ENCODE measurements around the gene SMAD6.

DNA sequence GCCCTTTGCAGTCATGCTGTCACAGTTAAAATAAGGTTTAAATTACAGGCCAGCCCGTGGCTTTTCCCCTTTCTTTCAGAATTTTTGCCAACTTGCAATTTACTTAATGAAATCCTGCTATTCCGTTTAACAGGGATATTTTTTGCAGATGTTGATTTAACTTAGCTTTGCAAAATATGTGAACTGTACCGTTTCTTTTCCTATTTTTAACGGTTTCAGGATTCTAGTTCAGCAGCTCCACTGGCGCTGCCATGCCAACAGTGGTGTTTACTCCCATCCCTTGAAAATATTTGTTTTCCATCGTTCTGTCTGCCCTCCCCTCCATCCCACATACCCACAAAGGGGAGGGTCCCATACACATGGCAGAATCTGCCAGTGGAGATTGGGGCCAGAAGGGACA, 54.3 kb downstream of the SMAD6 start:
- TF ChIP-seq, protein P1, sequence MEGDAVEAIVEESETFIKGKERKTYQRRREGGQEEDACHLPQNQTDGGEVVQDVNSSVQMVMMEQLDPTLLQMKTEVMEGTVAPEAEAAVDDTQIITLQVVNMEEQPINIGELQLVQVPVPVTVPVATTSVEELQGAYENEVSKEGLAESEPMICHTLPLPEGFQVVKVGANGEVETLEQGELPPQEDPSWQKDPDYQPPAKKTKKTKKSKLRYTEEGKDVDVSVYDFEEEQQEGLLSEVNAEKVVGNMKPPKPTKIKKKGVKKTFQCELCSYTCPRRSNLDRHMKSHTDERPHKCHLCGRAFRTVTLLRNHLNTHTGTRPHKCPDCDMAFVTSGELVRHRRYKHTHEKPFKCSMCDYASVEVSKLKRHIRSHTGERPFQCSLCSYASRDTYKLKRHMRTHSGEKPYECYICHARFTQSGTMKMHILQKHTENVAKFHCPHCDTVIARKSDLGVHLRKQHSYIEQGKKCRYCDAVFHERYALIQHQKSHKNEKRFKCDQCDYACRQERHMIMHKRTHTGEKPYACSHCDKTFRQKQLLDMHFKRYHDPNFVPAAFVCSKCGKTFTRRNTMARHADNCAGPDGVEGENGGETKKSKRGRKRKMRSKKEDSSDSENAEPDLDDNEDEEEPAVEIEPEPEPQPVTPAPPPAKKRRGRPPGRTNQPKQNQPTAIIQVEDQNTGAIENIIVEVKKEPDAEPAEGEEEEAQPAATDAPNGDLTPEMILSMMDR (IDR thresholded peaks at IDR 0.05): no peak
- TF ChIP-seq POLR2A (IDR thresholded peaks at IDR 0.05): no peak

All from prostate gland (tissue), 2 donors.